Right cardiac atrium (tissue), 5 donors: ENCODE results near the gene CAAP1. TPM values are rescaled to one million over a fixed set of nuclear protein-coding genes. Genes with fewer than 3 reads are reported as not detected.
"Not testable (repeated sequence)": the region's sequence is repeated elsewhere in the genome, so short reads cannot be mapped to it uniquely, and the experiment has no call there.

ENCODE experiments used
- ATAC-seq, 2 donors: fragments of 200-7000 bp; cut with Tn5 transposase; one replicate each; pipeline versions ENCODE4 v1.8.0 to v1.9.1; 2020; ENCODE audit warnings: moderate library complexity in 2 of 2, mild to moderate bottlenecking in 1 of 2
- DNase-seq, 3 donors: peaks; one replicate each; pipeline ENCODE4 v3.0.0-alpha.2; 2020
- H3K27ac ChIP-seq: one replicate; pipeline ENCODE4 v1.5.1; 2013; ENCODE audit warnings: mild to moderate bottlenecking, low read length, control low read depth, moderate library complexity
- H3K27me3 ChIP-seq: one replicate; pipeline ENCODE4 v1.6.1; 2013; ENCODE audit not compliant: control insufficient read depth, insufficient read depth
- H3K4me1 ChIP-seq: one replicate; pipeline ENCODE4 v1.6.1; 2013; ENCODE audit warnings: low read length; ENCODE audit not compliant: control insufficient read depth, insufficient read depth
- H3K4me3 ChIP-seq: one replicate; pipeline ENCODE4 v1.5.1; 2013; ENCODE audit warnings: low read length, control low read depth
- H3K9me3 ChIP-seq: one replicate; pipeline ENCODE4 v1.6.1; 2013; ENCODE audit warnings: low read length; ENCODE audit not compliant: control insufficient read depth
- WGBS: extraction: QIAGEN DNeasy Blood & Tissue Kit; methylation state at CpG from one replicate; pipeline ENCODE4 v1.1.7; 2013; 5-methylcytosine and 5-hydroxymethylcytosine counted together
- intact Hi-C, 4 donors: fragments of 100-400 bp; cut with DNase I; formaldehyde crosslinking; loops; one replicate each; pipeline versions ENCODE4 v1.11.0 to v1.14.0; 2022 to 2023
- polyA plus RNA-seq: library from polyadenylated mRNA; stranded (reverse); fragments of 200-250 nt; gene quantifications from one replicate; pipeline ENCODE4 v1.2.3, GENCODE V29; 2013
- total RNA-seq, 4 donors: library from RNA; stranded (reverse); fragmentation: NEBNext Ultra II Directional; extraction: Animal tissue kit (Norgen Biotek cat#: 25700); gene quantifications; one replicate each; pipeline ENCODE4 v1.2.1, GENCODE V29; 2021
- donor health status: healthy with polysubstance abuse.
- donor health status: DM: no; HTN: yes; CAD: no.
- donor health status: DM: no; HTN: no; CAD: no.
- donor health status: DM: no; HTN: yes; CAD: no; lungs with severe emphysema.
- donor health status: DM: yes; HTN: yes; CAD: no.

Gene CAAP1
- total and polyA plus RNA-seq, 5 donors = 5.9 to 14.3 (median 13.0) TPM

GRCh38 chr9:26904070-26904469, 11.5 kb upstream of the CAAP1 start:
- no peak for ATAC-seq
- Histone ChIP-seq H3K27me3 (no peaks in the 10 kb centered on the region), H3K4me1 (peaks cover 1% of the 10 kb centered on the region), H3K9me3 (no peaks in the 10 kb centered on the region), H3K4me3 (no peak overlapping the region), H3K27ac (no peak overlapping the region)
- intact Hi-C loops = no loop called here
- DNase-seq = no peak
- WGBS = 33% methylated on average over 3 of the region's 3 CpGs

GRCh38 chr9:26893030-26893676, 551 bp upstream of the CAAP1 start:
- Histone ChIP-seq H3K27ac (peak overlapping the region; percentile 48), H3K4me3 (peak overlapping the region; percentile 78), H3K4me1 (peaks cover 2% of the 10 kb centered on the region), H3K9me3 (no peaks in the 10 kb centered on the region), H3K27me3 (no peaks in the 10 kb centered on the region)
- ATAC-seq = no peak
- intact Hi-C loops = loop anchor here in 2 of 4 donors (5.0 to 10.0 kb wide), 2 partner anchors 52 to 54 kb away; partner anchors contain the start of gene PLAA (in 2 of the 2)
- DNase-seq = no peak
- WGBS = 31% methylated on average over 7 of the region's 7 CpGs

DNA sequence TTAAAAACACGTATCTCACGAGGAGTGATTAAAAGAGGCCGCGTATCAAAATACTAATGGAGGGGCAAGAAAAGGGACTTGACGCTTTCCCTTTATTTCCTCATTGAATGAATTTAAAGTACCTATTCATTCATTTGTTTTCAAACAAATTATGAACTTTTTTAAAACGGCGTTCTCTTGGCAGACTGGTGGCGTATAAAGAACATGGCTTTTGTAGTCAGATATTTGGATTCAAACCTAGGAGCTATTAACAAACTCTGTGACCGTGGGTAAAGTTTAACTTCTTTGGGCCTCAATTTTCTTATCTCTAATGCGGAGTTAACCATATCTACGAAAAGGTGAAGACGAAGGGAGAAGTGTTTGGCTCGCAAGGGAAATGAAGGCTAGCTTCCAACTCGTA, 876 bp downstream of the CAAP1 start:
- no peak for ATAC-seq
- intact Hi-C loops = loop anchor here in 2 of 4 donors (5.0 to 10.0 kb wide), 2 partner anchors 53 to 56 kb away; partner anchors contain the start of gene PLAA (in 2 of the 2)
- H3K27ac ChIP-seq = peak overlapping the region; percentile 94
- no peaks in the 10 kb centered on the region for H3K9me3 ChIP-seq
- H3K4me1 ChIP-seq = peaks cover 2% of the 10 kb centered on the region
- WGBS = under 1% methylated on average over 14 of the region's 14 CpGs
- peak overlapping the region; percentile 78 for H3K4me3 ChIP-seq
- DNase-seq = no peak
- no peaks in the 10 kb centered on the region for H3K27me3 ChIP-seq

DNA sequence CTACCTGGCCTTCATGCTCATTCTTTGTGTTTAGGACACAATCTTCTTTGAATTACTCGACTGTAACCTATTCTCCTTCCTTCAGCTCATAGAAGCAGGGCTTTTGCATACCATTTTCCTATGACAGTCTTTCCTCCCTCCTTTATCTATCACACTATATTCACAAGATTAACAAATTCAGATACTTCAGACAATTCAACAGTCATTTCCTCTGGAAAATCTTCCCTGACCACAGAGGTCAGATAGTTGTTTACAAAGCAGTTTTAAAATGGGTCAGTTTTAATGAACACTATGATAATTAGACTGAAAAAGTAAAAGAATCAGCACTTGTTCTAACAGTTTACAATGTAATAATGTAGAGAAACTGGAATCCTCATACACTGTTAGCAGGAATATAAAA, 4.3 kb downstream of the CAAP1 start:
- no peak overlapping the region for H3K27ac ChIP-seq
- 77% methylated on average over 1 of the region's 1 CpG for WGBS
- intact Hi-C loops = no loop called here
- ATAC-seq = no peak
- peaks cover 2% of the 10 kb centered on the region for H3K4me1 ChIP-seq
- no peaks in the 10 kb centered on the region for H3K27me3 ChIP-seq
- no peaks in the 10 kb centered on the region for H3K9me3 ChIP-seq
- H3K4me3 ChIP-seq = no peak overlapping the region
- DNase-seq = no peak

DNA sequence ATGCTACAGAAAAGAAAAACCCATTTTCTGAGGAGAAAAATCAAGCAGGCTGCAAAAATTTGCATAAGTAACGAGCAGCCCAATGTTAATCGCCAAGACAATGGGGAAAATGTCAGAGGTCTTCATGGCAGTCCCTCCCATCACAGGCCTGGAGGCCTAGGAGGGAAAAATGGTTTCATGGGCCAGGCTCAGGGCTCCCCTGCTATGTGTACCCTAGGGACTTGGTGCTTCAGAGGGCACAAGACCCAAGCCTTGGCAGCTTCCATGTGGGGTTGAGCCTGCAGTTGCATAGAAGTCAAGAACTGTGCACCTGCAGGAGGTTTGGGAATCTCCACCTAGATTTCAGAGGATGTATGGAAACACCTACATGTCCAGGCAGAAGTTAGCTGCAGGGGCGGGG, 10.4 kb downstream of the CAAP1 start:
- 99% methylated on average over 3 of the region's 3 CpGs for WGBS
- no peak overlapping the region for H3K4me3 ChIP-seq
- intact Hi-C loops = no loop called here

DNA sequence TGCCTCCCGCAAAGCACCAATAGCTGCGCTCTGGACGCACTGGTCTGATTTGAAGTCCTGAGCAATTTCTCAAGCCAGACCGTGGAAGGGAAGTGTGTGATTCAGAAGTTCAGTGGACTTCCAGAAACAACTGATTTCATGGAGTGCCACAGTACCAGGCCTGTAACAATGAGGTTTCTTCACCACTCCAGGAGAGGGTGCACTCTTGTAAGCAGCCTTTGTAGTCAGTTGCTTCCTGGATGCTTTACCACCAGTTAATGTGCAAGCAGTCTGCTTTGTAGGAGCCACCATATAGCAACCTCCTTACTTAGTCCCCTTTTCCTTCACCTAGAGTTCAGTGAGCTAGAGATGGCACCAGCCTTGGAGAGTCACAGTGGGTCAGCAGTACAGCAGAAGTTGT, 12.3 kb downstream of the CAAP1 start:
- no peaks in the 10 kb centered on the region for H3K4me1 ChIP-seq
- no peak for DNase-seq
- 97% methylated on average over 4 of the region's 4 CpGs for WGBS
- H3K9me3 ChIP-seq = no peaks in the 10 kb centered on the region
- no peak overlapping the region for H3K4me3 ChIP-seq
- H3K27me3 ChIP-seq = no peaks in the 10 kb centered on the region
- ATAC-seq = no peak
- intact Hi-C loops = no loop called here
- H3K27ac ChIP-seq = no peak overlapping the region

More for the DNA sequence above, 10.4 kb downstream of the CAAP1 start:
- Histone ChIP-seq H3K9me3 (no peaks in the 10 kb centered on the region), H3K4me1 (no peaks in the 10 kb centered on the region), H3K27me3 (no peaks in the 10 kb centered on the region), H3K27ac (no peak overlapping the region)
- no peak for ATAC-seq
- DNase-seq = no peak

GRCh38 chr9:26875155-26875554, 17.4 kb downstream of the CAAP1 start:
- H3K9me3 ChIP-seq, H3K4me1 ChIP-seq, intact Hi-C loops, H3K4me3 ChIP-seq, H3K27ac ChIP-seq, DNase-seq, ATAC-seq, H3K27me3 ChIP-seq: not testable (repeated sequence)
- 95% methylated on average over 3 of the region's 3 CpGs for WGBS

DNA sequence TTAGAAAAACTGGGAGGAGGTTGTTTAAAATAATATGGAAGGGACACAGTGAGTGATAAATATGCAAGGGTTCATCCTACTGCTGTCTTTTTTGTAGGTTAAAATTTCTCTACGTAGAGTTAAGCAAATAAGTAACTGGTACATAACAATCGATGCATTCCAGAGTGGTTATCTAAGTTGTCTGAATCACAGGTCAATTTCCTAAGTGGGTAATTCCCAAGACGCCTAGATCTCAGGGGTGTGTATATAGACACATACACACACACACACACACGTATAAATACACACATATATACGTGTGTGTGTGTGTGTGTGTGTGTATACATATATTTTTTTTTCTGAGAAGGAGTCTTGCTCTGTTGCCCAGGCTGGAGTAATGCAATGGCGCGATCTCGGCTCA, 22.3 kb downstream of the CAAP1 start:
- no peaks in the 10 kb centered on the region for H3K27me3 ChIP-seq
- intact Hi-C loops = no loop called here
- no peak overlapping the region for H3K4me3 ChIP-seq
- no peak for DNase-seq
- H3K9me3 ChIP-seq = no peaks in the 10 kb centered on the region
- ATAC-seq = no peak
- 84% methylated on average over 8 of the region's 8 CpGs for WGBS
- H3K27ac ChIP-seq = no peak overlapping the region
- no peaks in the 10 kb centered on the region for H3K4me1 ChIP-seq

- ATAC-seq (no peak), DNase-seq (no peak)
- WGBS = 45% methylated on average over 1 of the region's 1 CpG
- H3K9me3 ChIP-seq = no peaks in the 10 kb centered on the region
- H3K4me3 ChIP-seq = no peak overlapping the region
- no peaks in the 10 kb centered on the region for H3K27me3 ChIP-seq
- intact Hi-C loops = no loop called here
- H3K4me1 ChIP-seq = no peaks in the 10 kb centered on the region
- no peak overlapping the region for H3K27ac ChIP-seq
Measured at GRCh38 chr9:26863074-26863473, 29.5 kb downstream of the CAAP1 start.

DNA sequence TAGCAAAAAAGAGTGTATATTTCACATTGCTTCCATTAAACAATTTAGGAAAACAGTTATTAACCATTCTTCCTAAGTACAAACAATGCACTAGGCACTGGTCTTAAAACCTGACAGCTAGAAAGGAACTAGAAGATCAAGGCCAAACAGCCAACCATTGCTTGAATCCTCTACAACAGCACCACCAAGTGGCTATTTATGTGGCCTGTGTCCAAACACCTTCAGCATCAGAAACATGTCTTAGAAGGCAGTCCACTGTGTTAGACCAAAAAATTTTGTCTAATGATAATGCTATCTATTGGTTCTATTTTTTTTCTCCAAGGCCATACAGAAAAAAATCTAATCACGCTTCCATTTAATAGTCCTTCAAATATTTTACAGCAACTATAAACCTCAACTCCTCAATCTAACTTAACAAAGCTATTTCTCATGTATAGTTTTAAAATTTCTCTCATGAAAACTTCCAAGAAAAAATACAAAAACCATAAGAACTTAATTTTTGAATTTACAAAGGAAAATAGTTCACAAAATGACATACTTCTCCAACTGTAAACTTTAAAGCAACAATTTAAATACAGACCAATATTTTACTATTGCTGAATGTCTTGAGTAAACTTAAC, 36.1 kb downstream of the CAAP1 start:
- 86% methylated on average over 1 of the region's 1 CpG for WGBS
- no peaks in the 10 kb centered on the region for H3K9me3 ChIP-seq
- H3K4me3 ChIP-seq = no peak overlapping the region
- ATAC-seq (no peak), DNase-seq (no peak)
- no peaks in the 10 kb centered on the region for H3K4me1 ChIP-seq
- intact Hi-C loops = no loop called here
- no peak overlapping the region for H3K27ac ChIP-seq
- H3K27me3 ChIP-seq = no peaks in the 10 kb centered on the region

GRCh38 chr9:26850995-26851394, 41.6 kb downstream of the CAAP1 start:
- Histone ChIP-seq H3K4me1 (no peaks in the 10 kb centered on the region), H3K4me3 (no peak overlapping the region), H3K9me3 (no peaks in the 10 kb centered on the region), H3K27me3 (no peaks in the 10 kb centered on the region), H3K27ac (no peak overlapping the region)
- no peak for DNase-seq
- intact Hi-C loops = no loop called here
- no peak for ATAC-seq
- WGBS = 94% methylated on average over 2 of the region's 2 CpGs
